LoVo (cell line): Measurements from ENCODE around the gene ATRAID.
"Not testable (repeated sequence)": the region's sequence is repeated elsewhere in the genome, so short reads cannot be mapped to it uniquely, and the experiment has no call there.

Experiments
- DNase-seq: peaks from one replicate; pipeline ENCODE4 v3.0.0-alpha.2; 2016; ENCODE audit warnings: low spot score

Gene ATRAID

DNA sequence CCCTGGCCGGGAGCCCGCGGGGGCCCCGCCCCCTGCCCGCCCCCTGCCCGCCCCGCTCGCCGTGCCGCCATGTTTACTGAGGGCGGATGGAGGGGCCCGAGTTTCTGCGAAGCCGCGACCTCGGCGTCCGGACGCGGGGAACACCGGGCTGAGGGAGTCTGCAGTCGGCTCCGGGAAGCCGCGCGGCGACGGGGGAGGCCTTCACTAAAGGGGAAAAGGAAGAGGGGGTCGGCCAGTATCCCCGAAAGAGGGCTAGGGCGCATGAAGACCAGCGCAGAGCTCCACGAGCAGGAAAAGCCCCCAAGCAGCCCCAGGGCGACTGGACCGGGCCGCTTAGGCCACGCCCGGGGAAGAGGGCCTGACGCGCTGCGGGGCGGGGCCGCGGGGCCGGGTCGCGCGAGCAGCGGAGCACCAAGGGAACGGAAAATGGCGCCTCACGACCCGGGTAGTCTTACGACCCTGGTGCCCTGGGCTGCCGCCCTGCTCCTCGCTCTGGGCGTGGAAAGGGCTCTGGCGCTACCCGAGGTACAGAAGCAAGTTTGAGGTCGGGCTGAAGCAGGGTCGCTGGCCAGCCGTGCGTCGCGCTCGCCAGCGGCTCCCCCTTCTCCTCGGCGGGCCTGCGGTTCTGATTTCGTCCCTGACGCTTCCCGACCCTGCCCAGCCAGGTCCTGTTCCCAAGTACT lies at the start of gene ATRAID, which contains the start of gene SLC5A6:
Gene ATRAID, plus strand, starts transcription at position 99 of the 683 bp plus-strand sequence. Its CDS starts 328 bp downstream, at position 427.
Gene SLC5A6, minus strand, starts transcription at position 326 of the 683 bp plus-strand sequence. CDS start 4,618 bp downstream, outside the sequence.
- peak; percentile 92 for DNase-seq

DNA sequence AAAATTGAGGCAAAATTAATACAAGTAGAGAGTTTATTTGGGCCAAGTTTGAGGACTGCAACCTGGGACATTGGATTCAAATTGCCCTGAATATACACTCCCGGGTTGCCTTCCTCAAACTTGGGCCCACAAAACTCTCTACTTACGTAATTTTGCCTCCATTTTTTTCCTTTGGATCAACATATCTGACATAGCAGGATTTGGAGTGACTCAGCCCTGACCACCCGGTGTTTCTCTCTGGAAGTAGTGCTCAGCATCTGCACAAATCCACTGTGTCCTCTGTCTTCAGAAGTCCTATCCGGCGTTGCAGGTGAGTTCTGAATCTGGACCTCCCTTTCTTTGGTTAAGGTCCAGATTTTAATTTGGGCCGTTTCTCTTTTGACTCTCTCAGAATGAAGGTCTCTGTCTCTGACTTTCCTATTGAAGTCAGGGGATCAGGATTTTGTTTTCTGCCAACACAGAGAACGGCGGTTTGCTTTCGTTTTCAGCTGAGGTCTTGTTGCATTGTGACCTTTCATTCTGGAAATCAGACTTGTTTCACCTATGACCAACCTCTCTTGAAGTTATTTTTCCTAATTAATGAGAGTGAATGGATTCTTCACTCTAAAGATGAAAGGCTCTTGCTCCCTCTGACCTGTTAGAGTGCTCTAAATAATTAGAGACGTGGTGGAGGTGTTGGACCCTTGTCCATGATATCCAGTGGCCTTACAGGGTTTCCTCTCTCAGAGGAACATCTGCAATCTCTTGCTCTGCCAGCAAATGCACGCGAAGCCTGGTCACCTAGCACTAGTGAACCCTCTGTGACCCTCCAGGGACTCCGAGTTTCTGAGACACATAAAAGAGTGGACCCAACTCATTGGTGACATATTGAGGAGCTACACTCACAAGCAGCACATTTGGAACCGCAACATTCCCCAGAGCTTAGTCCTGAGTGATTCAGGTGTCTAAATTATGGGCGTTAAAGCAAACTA lies 49.4 kb upstream of the ATRAID start:
- DNase-seq, result peak; percentile 60

DNA sequence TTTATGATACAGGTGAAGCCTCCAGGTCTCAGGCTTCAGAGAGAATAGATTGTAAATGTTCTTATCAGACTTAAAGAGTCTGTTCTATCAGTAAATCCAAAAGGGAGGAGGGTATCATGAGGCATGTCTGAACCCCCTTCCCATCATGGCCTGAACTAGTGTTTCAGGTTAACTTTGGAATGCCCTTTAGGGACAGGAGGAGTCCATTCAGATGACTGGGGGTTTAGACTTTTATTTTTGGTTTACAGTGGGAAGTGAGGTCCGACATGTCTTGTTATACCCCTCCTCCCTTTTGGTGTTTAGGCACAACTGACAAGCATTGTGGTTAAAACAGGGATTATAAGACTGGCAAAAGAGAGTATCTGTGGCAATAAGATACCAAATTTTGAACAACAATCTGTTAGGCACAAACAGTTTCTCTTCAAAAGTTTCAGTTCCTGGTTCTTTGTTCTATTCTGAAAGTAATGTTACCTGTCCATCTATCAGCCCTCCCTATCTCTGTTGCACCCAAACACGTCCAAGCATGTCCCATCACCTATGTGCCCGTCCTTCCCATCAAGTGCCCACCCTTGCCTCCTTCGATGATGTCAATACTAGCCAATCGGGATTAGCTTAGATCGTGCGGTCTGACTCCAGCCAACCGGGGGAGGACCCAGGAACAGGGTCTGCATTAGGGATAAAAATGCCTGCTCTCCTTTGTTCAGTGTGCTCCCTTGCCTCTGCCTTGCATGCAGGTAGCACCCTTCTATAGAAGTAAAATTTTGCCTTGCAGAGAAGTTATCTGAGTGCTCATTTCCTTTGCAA lies 46.7 kb upstream of the ATRAID start:
- no peak for DNase-seq

DNA sequence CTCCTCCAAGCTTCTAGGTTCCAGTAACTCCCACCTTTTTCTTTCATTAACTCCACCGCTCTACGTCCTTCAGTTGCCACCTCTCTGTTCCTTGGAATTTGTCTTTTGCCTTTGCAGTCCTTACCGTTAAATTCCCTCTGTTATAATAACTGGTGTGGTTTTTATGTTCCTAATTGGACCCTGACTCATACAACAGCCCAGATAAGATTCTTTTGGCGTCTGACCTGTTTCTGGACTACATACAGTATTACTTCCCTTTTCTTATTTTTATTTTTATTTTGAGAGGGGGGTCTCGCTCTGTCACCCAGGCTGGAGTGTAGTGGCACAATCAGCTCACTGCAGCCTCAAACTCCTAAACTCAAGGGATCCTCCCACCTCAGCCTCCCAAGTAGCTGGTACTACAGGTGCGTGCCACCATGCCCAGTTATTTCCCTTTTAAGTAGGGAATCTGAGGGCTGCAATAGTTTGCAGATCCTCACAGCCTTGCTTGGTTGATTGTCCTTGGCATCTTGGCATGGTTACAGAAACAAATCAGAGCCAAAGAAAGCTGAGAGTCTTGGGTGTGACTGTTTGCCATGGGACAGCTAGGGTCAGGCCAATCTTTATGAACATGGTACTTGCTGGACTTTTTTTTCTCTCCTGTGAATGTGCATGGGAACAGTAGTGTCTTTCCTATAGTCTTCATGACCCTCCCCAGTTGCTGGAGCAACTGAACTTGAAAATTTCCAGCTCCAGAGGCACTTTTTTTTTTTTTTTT lies 41.1 kb upstream of the ATRAID start:
- DNase-seq, result no peak

DNA sequence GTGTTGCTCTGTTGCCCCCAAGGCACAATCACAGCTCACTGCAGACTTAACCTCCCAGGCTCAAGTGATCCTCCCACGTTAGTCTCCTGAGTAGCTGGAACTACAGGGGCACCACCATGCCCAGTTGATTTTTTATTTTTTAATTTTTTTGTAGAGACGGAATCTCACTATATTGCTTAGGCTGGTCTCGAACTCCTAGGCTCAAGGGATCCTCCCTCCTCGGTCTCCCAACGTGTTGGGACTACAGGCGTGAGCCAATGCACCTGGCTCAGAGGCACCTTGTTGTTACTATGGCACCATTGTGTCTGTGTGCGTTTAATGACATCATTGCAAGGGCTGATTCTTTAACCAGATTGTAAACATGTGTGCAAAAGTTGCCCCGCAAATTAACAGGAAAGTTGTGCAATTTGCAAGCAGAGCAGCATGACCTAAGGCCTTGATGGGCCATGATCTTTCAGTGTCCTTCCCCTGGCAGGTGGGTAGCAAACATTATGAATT lies 40.4 kb upstream of the ATRAID start:
- no peak for DNase-seq

- no peak for DNase-seq
Observed at GRCh38 chr2:27174638-27175037, 37.2 kb upstream of the ATRAID start.

- DNase-seq, result no peak
Observed at GRCh38 chr2:27175330-27175729, 36.5 kb upstream of the ATRAID start.

DNA sequence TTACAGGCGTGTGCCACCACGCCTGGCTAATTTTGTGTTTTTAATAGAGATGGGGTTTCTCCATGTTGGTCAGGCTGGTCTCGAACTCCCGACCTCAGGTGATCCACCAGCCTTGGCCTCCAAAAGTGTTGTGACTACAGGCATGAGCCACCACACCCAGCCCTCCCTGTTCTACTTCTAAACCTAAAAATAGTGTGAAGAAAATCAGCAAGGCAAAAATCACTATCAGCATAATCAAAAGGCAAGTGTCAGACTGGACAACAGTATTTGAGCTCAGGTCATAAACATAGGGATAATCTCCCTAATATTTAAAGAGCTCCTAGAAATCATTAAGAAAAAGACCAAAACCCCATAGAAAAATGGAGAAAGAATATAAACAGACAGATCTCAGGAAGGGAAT lies 36.1 kb upstream of the ATRAID start:
- not testable (repeated sequence) for DNase-seq

DNA sequence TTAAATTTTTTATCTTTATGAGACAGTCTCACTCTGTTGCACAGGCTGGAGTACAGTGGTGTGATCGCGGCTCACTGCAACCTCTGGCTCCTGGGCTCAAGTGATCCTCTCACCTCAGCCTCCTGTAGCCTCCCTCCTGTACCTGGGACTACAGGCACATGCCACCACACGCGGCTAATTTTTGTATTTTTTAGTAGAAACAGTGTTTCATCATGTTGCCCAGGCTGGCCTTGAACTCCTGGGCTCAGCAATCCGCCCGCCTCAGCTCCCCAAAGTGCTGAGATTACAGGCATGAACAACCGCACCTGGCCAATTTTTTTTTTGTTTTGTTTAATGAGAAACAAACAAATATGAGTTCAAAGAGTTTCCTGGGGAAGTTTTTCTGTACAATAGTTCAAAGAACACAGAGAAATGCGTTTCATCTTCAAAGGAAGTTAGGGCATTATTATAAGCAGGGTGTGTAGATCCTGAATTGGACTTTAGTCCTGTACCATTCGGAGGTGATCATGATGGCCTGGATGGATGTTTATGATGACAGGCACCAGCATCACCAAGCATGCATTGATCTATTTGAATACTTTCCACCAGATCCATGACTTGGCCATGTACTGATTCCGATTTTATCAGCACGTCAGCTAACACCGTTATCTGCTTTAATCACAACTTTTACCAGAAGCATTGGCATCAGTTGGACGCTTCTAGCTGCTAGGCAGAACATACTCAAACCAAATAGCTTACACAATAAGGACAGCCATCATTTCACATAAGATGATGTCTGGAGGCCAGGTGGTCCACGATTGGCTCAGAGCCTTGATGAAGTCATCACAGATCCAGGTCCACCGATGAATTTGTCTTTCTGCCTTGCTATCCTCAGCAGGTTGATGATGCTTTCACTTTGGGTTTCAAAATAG lies 34.1 kb upstream of the ATRAID start:
- no peak for DNase-seq

GRCh38 chr2:27178469-27178868 lies 33.4 kb upstream of the ATRAID start:
- DNase-seq, result no peak

- DNase-seq, result no peak
Observed at GRCh38 chr2:27179344-27180000, 32.4 kb upstream of the ATRAID start.

GRCh38 chr2:27182346-27182745 lies 29.5 kb upstream of the ATRAID start:
- no peak for DNase-seq

DNA sequence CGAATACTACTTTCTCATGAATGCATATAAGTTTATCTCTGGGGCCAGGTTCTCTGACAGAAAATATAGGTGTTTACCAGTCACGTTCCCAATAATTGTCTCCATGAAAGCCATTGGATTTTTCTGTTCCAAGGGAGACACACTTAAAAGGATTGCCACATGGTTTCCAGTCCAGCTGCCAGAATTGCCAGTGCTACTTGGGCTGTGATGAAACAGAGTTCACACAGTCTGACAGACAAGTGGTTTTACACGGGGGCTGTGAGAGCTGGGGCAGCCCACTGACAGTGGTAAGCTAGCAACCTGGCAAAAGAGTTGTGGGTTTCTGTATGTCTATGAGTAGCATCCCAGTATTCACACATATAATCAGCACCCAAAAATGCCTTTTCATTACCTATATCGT lies 27.7 kb upstream of the ATRAID start:
- DNase-seq, result no peak

GRCh38 chr2:27185331-27186026 lies 26.4 kb upstream of the ATRAID start:
- no peak for DNase-seq

DNA sequence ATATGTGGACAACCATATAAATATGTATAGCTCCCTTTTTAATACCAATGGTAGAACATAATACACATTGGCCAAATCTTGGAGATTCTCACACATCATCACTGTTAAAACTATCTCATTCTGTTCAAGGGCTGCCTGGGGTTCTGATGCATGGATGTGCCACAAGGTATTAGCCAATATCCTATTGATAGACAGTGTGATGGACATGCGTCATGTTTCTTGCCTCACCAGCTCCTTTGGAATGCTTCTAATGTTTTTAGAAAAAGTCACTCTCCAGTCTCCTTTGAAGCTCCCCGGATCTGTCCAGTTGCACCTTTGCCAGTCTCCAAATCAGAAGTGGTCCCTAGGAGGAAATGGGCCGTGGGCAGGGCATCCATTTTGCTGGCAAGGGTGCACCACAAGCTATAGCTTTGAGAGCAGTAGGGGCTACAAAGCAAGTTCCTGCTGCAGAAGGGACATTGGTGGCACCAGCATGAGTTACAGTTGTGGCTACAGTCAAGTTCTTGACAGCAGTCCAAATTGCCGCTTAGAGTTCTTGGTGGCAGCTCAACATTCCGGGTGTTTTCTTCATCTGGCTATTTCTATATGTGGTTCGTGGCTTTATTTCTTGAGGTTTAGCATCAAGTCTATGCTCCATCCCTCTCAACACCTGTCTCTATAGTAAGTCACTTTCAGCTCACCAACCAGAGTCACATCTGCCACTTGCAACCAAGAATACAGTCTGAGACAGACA lies 25.1 kb upstream of the ATRAID start:
- DNase-seq, result no peak

GRCh38 chr2:27189989-27190388 lies 21.9 kb upstream of the ATRAID start:
- DNase-seq, result no peak

GRCh38 chr2:27191070-27191829 lies 20.6 kb upstream of the ATRAID start:
- peak; percentile 59 for DNase-seq
